ENCODE data around the gene INPP1. TPM values are rescaled to one million over a fixed set of nuclear protein-coding genes. Genes with fewer than 3 reads are reported as not detected.

INPP1 gene
- total and polyA plus RNA-seq, 2 of the 8 experiments (the other 6 are each of a cell fraction or from before 2014, with no cell fraction given): 0.88 to 3.0 TPM

- TF ChIP-seq CHD7 (IDR thresholded peaks at IDR 0.05; ENCODE audit: insufficient replicate concordance, low read length): no peak
- TF ChIP-seq RBBP5 (IDR thresholded peaks at IDR 0.05; ENCODE audit: borderline replicate concordance, low read depth, low read length): no peak
- no peak for TF ChIP-seq CTBP2 (IDR thresholded peaks at IDR 0.05; ENCODE audit: borderline replicate concordance, insufficient read depth, insufficient read length, low read length)
- no peak for TF ChIP-seq EGR1 (IDR thresholded peaks at IDR 0.05; ENCODE audit: borderline replicate concordance, low read depth, low read length)
- no peak for TF ChIP-seq TCF12 (IDR thresholded peaks at IDR 0.05; ENCODE audit: low read depth, low read length)
- TF ChIP-seq SP1 (IDR thresholded peaks at IDR 0.05; ENCODE audit: low read depth, low read length): no peak
- TF ChIP-seq NRF1 (IDR thresholded peaks at IDR 0.05; ENCODE audit: low read depth, low read length): no peak
- TF ChIP-seq SIX5 (IDR thresholded peaks at IDR 0.05; ENCODE audit: low read depth, low read length): no peak
- TF ChIP-seq TBP (IDR thresholded peaks at IDR 0.05; ENCODE audit: low read depth, low read length): no peak
- TF ChIP-seq SRF (IDR thresholded peaks at IDR 0.05; ENCODE audit: low read depth, low read length): no peak
- TF ChIP-seq RNF2 (IDR thresholded peaks at IDR 0.05; ENCODE audit: borderline replicate concordance, low read depth, low read length, missing control alignments, poor library complexity, severe bottlenecking): no peak
Observed at GRCh38 chr2:190311893-190312634, 31.3 kb upstream of the INPP1 start (continued).

All from H1 (cell line).